ENCODE measurements around the gene MYO3A.

DNA sequence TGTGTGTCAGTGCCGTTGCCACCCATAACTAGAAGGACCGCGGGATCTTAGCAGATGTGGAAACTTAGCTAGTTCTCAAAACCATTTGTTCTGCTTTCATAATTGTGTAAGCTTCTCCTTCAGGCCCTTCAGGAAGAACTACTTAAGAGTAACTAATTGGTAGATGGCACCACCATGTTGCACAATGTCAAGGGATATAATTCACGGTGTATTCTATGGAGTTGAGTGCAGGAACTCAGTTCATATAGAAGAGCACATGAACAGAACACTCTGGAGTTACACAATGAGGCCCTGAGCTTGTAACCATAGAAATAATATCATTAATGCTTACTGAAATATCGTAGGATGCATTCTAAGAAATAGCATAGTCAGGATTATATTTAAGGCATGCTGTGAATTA, 156.0 kb downstream of the MYO3A start:
- no peak for TF ChIP-seq ZNF274 (IDR thresholded peaks at IDR 0.05; ENCODE audit: low read depth, low read length)
- TF ChIP-seq SUZ12 (IDR thresholded peaks at IDR 0.05; ENCODE audit: extremely low read depth, insufficient read depth, insufficient read length): no peak

Data from NT2/D1 (cell line).